A204.1 (cell line): ENCODE measurements around the gene SDK1.
"Not testable (repeated sequence)": the region's sequence is repeated elsewhere in the genome, so short reads cannot be mapped to it uniquely, and the experiment has no call there.

Experiments used
- FAIRE-seq: peaks from 2 replicates; lab custom pipeline; 2012; peaks lifted over from hg19 to GRCh38; lab: Jason Lieb, UNC

The SDK1 gene

DNA sequence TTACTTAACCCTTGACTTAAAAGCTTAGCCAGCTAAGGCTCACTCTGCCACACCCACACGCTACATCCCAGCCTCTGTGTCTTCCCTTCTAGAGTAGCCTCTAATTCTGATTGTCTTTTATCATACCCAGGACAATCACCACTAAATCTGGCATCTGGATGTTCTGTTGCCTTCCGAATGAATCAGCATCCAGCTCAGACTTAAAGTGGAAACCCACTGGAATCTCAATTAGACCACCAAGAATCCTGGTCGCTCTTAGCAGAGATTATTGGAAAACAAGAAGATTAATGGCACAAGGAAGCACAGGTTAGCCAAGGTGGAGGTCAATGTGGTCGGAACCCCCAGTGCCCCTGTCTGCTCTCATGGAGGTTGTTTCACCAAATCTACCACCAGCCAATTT lies 976.9 kb downstream of the SDK1 start:
- no peak for FAIRE-seq

- FAIRE-seq = no peak
Observed at GRCh38 chr7:4279216-4279615, 978.2 kb downstream of the SDK1 start.

DNA sequence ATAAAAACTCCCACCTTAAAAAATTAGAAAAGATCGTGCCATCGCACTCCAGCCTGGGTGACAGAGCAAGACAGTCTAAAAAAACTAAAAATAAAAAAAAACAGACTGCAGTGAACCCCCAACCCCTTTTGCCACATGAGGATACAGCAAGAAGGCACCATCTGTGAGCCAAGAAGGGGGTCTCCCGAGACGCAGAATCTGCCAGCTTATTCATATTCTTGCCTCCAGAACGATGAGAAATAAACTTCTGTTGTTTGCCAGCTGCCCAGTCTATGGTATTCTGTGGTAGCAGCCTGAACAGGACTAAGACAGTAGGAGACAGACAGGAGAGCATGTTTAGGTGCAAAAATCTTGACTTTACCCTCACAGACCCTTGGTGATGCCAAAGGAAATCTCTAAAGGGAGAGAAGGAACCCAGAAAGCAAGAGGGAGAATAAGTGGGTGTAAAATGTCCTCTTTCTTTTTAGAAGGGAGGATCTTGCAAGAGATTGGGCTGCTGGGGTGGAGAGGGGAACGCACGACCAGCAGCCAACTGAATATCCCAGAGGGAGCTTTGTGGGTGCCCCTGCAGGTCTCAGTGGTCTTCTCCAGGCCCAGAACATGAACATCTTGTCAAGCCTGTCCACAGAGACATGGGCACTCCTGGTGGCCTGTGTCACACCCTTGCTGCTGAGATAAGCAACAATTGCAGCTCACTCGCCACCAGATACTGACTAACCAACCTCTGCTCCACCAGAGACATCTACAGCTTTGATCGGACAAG lies 980.4 kb downstream of the SDK1 start:
- FAIRE-seq = no peak

DNA sequence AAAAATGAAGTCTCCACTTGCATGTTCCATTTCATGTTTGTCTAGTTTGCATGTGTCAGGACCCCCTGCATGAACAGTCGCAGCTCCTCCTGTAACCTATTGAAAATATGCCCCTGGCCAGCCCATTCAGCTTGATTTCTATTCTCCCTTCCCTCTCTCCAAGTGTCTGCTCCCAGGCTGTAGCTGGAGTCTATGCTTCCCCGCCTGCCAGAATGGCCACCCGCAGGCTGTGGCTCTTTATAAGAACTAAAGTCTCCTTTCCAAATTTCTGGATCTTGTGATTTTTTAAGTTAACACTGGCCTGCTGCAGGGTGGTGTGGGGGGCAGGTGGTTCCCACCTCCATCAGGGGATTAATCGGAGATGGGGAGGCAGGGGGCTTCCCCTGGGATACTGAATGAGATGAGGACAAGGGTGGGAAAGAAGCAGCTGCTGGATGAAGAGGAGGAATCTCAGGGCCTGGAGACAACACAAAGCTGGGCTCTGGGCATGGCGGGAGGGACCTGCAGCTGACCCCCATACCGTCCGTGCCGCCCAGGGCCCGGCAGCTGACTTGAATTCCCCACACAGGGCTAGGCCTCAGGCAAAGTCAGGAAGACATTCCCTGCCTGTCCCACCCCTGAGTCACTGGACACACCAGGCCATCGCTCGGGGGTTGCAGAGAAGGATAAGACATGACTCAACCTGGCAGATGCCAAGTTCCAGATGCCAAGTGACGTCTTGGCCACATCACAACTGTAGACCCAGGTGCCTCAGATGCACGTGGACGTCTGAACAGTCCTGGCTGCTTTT lies 981.6 kb downstream of the SDK1 start:
- FAIRE-seq = no peak

GRCh38 chr7:4286351-4286750 lies 985.3 kb downstream of the SDK1 start:
- FAIRE-seq = no peak

- no peak for FAIRE-seq
Observed at GRCh38 chr7:4288791-4289394, 987.8 kb downstream of the SDK1 start.

GRCh38 chr7:4297165-4297917 lies 996.3 kb downstream of the SDK1 start:
- FAIRE-seq = no peak

- FAIRE-seq = no peak
Observed at GRCh38 chr7:4297918-4298219, 996.8 kb downstream of the SDK1 start.

- FAIRE-seq = no peak
Observed at GRCh38 chr7:4299431-4299830, 998.4 kb downstream of the SDK1 start.

GRCh38 chr7:4302203-4302905 lies 1001.3 kb downstream of the SDK1 start:
- no peak for FAIRE-seq

- no peak for FAIRE-seq
Observed at GRCh38 chr7:4307316-4308204, 1006.5 kb downstream of the SDK1 start.

DNA sequence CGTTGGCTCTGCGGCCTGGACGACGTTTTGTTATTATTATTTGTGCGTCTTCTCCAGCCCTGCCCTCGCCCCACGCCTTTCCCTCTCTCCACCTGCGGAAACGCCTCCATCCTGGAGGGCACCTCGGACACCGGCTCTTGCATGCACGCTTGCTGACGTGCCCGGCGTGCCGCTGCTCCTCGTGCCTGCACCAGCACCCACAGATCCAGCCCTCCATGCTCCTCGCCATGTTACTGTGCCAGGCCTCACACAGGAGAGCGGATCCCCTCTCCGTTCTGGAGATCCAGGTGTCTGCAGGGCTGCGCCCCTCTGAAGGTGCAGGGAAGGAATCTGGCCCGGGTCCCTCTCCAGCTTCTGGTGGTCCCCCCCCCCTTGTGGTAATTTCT lies 1007.1 kb downstream of the SDK1 start:
- FAIRE-seq = no peak

DNA sequence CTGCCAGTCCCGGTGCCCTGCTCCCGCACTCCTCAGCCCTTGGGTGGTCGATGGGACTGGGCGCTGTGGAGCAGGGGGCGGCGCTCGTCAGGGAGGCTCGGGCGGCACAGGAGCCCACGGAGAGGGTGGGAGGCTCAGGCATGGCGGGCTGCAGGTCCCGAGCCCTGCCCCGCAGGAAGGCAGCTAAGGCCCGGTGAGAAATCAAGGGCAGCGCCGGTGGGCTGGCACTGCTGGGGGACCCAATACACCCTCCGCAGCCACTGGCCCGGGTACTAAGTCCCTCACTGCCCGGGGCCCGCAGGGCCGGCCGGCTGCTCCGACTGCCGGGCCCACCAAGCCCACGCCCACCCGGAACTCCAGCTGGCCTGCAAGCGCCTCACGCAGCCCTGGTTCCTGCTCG lies 1012.9 kb downstream of the SDK1 start:
- FAIRE-seq = not testable (repeated sequence)

DNA sequence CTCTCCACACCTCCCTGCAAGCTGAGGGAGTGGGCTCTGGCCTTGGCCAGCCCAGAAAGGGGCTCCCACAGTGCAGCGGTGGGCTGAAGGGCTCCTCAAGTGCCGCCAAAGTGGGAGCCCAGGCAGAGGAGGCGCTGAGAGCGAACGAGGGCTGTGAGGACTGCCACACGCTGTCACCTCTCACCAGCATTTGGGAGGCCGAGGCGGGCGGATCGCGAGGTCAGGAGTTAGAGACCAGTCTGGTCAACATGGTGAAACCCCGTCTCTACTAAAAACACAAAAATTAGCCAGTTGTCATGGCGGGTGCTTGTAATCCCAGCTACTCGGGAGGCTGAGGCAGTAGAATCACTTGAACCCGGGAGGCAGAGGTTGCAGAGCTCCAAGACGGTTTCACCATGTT lies 1013.3 kb downstream of the SDK1 start:
- FAIRE-seq = not testable (repeated sequence)
